Stimulated activated CD4-positive, alpha-beta T cell treated with anti-CD3 and anti-CD28 coated beads, Interleukin-1b, Interleukin-23, amount 100 ng/mL, for 24 hours (primary cell): Measurements from ENCODE around the gene CCL11.

Experiments used
- DNase-seq, 4 experiments: peaks; one replicate each; pipeline ENCODE4 v3.0.0-alpha.2; 2020; ENCODE audit warnings: low read depth in 4 of 4, low spot score in 1 of 4

Gene CCL11

DNA sequence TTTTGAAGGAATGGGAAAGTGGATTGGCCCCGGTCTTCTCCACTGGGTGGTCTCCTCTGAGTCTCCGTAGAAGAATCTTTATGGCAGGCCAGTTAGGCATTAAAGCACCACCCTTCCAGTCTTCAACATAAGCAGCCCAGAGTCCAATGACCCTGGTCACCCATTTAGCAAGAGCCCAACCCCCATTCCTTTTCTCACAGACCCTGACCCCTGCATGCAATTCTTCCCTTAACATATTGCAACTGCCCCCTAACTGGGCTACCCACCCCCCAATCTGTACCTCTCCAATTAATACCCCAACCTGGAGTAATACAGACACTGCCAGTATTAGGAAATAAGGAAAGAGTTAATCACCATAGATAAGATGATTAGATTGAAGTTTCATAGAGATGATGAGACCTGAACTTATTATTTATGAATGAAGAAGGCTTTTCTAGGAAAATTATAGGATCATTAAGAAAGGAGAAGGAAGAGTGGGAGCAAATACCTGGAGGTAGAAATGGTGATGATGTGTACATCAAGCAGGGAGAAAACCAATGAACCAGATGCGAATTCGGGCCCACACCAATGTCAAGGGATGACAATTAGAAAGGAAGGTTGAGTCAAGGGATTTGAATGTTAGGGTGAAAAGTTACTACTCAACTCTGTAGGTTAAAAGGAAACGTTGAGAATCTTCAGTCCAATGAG lies 28.1 kb upstream of the CCL11 start:
- no peak for DNase-seq

DNA sequence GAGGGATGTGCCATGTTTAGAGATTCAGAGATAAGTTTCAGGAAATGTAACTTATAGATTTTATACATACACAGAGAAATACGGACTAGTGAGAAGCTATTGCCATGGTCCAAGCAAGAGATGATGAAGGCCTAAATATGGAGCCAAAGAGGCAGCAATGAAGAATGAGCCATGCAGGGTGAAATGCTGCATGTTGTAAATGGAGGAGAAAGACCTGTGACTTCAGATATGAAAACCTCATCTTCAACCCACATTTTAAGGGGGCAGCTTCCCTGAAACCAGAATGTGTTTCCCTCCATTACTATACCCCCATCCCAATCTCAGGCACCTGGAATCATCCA lies 27.6 kb upstream of the CCL11 start:
- no peak for DNase-seq

DNA sequence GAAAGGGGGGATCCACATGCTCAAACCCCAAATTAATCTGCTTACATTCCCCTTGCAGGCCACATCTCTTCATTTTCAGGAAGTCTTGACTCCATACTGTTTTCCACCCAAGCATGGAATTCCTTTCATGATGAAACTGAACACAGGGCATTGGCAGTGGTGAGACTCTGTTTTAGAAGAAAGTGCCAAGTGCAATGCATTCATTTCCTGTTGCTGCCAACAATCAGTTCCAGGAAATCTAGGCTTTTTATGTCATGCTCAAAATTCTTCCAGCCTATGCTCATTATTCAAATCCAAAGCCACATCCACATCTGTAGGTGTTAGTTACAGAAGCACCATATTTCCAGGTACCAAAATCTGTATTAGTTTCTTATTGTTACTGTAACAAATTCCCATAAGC lies 26.4 kb upstream of the CCL11 start:
- no peak for DNase-seq

DNA sequence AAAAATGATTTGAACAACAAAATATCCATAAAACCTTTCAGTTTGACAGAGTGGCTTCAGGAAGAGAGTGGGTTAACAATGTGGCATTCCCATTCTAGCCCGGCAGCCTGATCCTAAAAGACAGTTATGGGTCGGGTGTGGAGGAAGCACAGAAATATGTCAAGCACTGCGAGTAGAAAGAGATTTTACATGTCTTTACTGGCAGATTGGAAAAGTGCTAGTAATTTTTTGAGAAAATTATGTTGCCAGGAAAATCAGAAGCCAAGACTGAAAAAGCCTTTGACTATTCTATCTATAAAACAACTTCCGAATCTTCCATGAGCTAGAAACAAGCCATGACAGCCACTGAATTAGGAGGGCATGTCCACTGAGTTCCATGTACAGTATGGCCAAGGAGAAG lies 24.7 kb upstream of the CCL11 start:
- no peak for DNase-seq

DNA sequence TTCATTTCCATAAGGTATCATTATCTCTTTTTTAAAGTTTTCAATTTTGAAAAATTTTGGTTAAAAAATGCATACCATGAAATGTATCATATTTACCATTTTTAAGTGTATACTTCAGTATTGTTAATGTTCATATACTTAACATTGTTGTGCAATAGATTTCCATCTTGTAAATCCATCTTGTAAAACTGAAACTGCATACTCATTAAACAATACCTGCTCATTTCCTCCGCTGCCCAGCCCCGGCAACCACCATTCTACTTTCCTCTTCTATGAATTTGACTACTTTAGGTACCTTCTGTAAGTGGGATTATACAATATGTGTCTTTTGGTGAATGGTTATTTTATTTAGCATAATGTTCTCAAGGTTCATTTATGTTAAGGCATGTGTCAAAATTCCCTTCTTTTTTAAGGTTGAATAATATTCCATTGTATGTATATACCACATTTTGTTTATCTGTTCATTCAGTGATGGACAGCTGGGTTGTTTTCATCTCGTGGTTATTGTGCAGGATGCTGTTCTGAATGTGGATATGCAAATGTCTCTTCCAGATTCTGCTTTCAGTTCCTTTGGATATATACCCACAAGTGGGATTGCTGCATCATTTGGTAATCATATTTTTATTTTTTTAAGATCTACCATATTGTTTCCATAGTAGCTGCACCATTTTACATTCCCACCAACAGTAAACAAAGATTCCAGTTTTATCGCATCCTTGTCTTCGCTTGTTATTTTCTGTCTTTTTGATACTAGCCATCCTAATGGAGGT lies 23.8 kb upstream of the CCL11 start:
- DNase-seq, result peak in 1 of 4 experiments; percentile 4

DNA sequence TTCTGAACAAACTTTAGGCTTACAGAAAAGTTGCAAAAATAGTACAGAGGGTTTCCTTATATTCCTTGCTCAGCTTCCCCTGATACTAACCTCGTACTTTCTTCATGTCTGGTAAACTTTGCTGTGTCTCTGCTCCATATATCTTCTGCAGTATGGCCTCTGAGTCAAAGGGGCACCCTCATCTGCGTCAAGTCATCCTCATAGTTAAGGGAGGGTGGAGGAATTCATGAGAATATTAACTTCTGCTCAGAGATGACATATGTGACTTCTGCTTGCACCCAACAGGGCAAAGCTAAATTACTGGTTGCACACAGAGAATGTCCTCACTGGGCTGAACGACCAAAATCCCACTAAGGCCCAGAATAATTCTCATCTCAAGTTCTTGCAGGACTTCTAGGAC lies 19.8 kb upstream of the CCL11 start:
- no peak for DNase-seq

DNA sequence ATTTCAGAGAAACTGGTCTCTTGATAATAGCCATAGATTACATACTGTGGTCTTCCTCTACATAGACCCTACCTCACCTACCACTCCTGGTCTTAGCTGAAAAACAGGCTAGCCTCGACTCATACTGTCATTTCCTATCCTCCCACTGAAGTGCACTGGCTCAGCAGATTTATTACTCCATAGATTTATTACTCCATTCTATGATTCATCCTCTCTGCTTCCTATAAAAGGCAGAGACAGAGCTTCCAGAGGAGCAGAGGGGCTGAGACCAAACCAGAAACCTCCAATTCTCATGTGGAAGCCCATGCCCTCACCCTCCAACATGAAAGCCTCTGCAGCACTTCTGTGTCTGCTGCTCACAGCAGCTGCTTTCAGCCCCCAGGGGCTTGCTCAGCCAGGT lies 15.6 kb upstream of the CCL11 start, which contains the start of gene CCL7:
CCL7 (plus strand) TSS at position 253 of the 400 bp plus-strand sequence; CDS start at position 323, 70 bp downstream.
- no peak for DNase-seq

DNA sequence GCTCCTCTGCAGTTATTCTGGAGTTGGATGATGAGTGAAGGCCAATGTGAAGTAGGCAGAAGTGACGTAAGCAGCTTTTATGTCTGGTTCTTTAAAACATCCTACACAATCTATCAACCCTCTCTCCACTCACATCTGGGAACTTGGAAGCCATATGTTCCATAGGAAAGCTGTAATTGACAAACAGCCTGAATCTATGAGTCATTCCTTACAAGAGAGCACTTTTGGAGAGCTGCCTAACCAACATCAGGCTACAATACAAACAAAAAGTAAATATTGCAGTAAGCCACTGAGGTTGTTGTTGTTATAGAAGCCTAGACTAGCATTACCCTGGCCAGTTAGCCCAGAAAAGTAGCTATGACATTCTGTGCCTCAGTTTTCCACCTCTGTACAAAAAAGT lies 9.7 kb upstream of the CCL11 start:
- no peak for DNase-seq

DNA sequence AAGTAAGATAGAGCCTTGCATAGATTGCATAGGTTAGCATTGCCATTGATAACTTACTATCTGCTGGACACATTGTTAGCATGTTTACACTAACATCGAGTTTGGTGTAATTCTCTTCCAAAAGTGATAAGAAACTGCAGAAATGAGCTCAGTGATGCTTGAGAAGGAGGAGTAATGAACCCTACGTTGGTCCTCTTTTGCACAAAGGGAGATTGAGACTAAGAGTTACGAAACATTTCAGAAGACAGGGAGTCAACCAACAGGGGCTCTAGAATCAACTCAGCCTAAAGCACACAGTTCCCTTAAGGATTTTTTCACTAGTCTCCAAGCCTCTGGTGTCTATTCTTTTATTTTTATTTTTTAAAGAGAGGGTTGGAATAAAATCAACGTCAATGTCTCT lies 8.7 kb upstream of the CCL11 start:
- no peak for DNase-seq

DNA sequence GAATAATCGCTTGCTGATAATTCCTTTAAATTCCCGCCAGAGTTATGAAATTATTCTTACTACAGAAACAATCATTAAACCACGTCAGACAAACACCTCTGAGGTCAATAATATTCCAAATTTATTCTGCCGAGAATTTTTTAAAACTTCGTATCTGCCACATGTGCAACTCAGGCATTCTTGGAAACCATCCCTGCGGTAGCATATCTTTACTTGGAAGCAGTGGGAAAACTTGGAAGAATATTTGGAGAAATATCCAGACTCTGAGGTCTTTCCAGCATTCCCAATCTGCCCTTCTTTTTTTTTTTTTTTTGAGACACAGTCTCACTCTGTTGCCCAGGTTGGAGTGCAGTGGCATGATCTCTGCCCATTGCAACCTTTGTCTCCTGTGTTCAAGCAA lies 2.0 kb upstream of the CCL11 start:
- no peak for DNase-seq

DNA sequence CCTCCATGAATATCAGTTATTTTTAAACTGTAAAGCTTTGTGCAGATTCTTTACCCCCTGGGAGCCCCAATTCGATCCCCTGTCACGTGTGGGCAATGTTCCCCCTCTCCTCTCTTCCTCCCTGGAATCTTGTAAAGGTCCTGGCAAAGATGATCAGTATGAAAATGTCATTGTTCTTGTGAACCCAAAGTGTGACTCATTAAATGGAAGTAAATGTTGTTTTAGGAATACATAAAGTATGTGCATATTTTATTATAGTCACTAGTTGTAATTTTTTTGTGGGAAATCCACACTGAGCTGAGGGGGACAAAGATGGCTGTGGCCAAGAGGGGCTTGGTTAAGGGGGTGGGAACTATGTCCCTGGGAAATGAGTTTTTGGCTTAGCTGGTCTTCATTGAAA lies 2.3 kb downstream of the CCL11 start:
- DNase-seq, result no peak

DNA sequence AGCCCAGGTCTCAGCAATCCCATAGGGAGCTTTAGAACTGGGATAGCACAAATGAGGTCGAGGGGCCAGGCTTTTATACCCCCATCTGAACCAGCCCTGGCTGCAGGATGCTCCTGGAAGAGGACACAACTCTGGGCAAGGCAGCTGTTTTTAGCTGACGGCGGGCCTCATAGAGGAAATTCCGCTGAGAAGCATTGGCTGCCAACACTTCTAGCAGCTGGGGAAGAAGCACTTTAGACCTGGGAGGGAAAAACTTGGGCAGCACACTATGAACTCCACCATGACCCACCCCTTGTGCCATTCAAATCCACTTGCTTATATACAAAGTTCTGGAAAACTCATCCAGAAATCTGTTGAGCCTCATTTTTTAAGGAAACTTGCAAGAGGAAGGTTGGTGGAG lies 5.0 kb downstream of the CCL11 start:
- DNase-seq, result no peak

DNA sequence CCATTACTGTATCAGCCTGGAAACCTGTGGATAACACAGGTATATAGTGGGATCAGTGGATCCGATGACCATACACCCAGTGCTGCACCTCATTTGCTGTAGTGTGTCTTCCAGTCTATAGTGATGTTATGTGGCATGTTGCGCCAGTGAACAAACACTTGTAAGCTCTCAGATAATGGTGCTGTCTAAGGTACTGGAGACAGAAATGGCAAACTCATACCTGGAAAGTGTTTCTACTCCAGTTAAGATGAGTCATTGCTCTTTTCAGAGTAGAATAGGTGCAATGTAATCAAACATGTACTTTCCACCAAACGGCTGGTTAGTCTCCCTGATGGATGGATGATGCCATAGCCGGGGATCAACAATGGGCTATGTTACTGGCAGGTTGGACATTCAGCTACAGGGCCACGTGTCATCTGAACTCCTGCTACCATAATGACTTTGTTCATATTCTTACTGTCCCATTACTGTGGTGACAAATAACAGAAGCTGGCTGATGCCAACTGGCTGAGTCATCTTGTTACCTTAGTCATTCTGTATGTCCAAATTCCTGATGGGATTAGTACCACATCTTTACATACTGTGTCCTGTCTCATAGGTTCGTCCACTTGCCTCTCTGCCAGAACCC lies 6.3 kb downstream of the CCL11 start:
- no peak for DNase-seq

DNA sequence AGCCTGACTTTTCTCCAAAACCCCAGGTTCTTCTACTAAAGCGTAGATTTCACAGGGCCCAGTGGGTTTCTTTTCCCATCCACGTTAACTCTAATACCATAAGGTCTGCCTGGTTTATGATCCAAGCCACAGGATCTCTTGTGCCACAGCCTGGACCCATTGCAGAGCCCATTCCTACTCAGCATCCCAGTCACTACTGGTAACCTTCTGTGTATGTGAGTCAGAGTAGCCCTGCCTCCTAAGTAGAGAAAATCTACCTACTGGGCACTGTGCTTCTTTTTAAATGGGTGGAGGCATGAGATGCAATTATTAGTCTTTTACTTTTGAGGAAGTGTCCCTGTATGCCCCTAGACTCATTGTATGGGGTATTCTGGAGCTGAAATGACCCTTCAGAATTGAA lies 13.5 kb downstream of the CCL11 start:
- no peak for DNase-seq

DNA sequence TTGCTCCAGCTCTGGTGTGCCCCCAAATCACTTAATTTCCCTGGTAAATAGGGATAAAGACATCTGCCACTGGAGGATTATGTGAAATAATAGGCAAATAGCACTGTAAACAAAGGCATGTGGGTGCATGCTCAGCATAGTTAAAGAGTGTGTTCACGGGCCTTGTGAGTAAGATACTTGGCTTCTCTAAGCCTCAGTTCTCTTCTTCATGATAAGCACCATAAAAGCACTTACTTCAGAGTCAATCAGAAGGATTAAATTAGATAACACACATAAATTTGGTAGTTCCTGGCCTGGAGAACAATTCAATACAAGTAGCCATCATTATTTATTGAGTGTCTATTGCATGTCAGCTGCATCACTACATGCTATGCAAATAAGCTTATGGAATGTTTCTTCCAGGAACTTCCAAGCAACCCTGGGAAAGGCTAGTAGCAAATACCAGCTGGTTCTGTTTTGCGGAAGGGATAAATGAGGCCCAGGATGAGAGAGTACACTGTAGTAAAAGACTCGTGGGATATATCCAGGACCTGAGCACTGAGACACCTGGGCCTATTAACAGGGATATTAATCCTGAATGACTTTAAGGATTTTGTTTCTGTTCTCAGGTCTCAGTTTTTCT lies 14.5 kb downstream of the CCL11 start:
- no peak for DNase-seq

DNA sequence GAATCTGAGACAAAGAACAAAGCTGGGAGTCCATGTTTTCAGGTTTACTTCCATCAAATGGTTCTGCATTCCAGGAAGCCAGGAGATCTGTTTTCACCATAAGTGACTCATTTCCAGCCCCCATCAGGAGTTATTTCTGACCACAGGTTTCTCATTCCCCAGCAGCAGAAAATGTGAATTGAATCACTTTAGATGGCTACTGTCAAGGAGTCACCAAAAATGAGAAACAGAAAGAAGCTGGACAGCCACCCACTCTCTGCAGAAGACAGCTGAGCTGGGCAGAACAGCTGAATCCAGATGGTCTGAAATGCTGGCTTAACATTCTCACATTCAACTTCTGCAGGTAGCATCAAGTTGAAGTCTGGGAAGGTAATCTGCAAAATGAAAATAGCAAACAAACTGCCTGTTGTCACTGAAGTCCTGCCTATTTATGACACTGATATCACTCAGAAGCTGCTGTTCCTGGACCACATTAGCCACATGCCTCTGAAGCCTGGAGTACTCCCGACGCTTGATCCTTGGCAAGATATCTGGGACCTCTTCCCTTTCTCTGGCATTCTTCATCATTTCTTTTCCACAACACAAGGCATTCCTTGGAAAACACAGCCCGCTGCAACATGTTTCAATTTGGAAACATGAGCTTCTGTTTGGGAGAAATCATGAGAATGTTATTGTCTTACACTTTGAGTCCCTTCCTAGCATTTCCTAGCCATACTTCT lies 15.3 kb downstream of the CCL11 start:
- no peak for DNase-seq

DNA sequence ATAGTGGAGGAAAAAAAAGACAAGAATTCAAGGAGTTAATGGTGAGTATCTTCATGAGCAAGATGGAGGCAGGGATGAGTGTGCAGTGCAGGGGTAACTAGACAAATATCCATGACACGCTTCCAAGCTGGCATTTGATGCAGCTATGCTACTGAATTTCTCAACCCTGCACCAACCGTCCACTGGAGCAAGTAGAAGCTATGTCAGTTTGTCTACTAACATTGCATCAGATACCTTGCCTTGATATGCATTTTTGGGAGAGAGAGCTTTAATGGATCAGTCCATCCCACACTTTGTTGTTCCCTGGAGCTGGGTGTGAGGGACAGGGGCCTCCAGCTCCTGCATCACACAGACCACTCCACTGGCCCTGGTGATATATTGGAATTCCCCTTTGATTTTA lies 16.4 kb downstream of the CCL11 start:
- no peak for DNase-seq

DNA sequence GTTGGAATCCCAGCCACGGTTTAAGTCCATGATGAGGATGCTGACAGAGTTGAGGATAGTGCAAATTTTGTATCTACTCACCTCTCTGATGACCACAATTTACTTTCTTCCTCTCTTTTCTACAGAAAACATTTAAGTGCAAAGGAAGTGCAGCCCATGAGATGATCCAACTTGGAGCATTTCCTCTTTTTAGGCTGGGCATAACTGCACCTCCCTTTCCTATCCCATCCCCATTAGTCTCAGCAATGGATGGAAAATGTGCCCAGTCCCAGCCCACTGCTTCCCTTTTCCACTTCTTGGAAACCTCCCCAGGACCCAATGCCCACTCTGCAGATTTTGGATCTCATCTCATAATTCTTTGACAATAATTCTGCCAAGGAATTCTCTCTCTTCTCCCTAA lies 17.1 kb downstream of the CCL11 start:
- no peak for DNase-seq

DNA sequence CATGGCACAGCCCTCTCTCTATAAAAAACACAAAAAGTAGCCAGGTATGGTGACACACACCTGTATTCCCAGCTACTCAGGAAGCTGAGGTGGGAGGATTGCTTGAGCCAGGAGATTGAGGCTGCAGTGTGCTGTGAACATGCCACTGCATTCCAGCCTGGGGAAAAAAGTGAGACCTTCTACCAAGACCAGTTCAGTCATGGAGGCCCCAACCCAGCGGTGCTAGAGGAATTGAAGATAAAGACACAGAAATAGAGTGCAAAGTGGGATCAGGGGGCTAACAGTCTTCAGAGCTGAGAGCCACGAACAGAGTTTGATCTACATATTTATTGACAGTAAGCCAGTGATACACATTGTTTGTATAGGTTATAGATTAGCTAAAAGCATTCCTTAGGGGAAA lies 18.1 kb downstream of the CCL11 start:
- DNase-seq, result no peak

DNA sequence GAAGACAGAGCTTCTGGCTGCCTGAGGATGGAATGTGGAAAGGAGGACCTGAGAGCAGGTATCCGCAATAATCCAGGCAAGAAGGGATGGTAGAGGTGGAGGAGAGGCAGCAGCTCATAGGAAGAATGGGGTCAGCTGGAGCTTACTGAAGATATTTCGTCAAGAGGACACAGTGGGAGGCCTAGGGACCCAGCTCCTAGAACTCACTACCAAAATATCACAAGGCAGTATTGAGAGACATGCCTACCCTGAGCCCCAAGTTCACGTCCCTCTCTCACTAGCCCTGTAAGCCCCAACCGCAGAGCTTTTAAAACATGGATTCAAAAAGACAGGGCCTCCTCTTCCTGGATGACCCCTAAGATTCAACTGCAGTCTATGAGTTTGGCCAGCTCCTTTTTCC lies 19.5 kb downstream of the CCL11 start:
- no peak for DNase-seq

DNA sequence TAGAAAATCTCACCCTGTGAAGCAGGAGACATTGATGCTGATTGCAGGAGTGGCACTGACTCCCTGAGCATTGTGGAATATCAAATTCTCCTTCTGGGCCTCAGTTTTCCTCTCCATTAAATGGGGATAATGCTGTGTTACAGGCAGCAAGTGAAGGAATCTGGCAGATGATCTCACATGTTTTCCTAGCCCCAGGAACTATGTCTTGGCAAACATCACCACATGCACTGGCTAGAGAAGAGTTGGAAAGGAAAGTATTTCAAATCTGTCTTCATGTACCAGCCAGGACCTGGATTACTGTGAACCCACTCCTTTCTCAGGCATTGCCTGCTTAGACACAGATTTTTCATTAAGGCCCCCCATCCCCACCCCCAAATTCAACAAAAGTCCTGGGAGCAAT lies 20.1 kb downstream of the CCL11 start:
- DNase-seq, result no peak
